ENCODE data around the gene KCNQ5. TPM values are rescaled to one million over a fixed set of nuclear protein-coding genes. Genes with fewer than 3 reads are reported as not detected.

The KCNQ5 gene
- total RNA-seq, 1 experiment from 2014 or later: not detected

- no peaks in the 10 kb centered on the region for H3K4me1 ChIP-seq (ENCODE audit: control insufficient read depth in 1 of 2, insufficient read depth in 2 of 2, low read length in 2 of 2)
- H3K4me3 ChIP-seq (replicated peaks in 1 of 2; ENCODE audit: low read depth in 1 of 2, low read length in 2 of 2): no peak overlapping the region
- ATAC-seq: no peak
- no peaks in the 10 kb centered on the region for H3K36me3 ChIP-seq (ENCODE audit: control insufficient read depth in 1 of 2, insufficient read depth in 2 of 2, low read length in 2 of 2)
- no peaks in the 10 kb centered on the region for H3K9me3 ChIP-seq (ENCODE audit: control insufficient read depth in 1 of 2, insufficient read depth in 1 of 2, low read depth in 1 of 2, low read length in 2 of 2)
- POLR2A ChIA-PET: no interaction called here
- CTCF ChIA-PET: no interaction called here
- H4K20me1 ChIP-seq (ENCODE audit: insufficient read depth): no peaks in the 10 kb centered on the region
- H3K4me2 ChIP-seq (ENCODE audit: low read length): no peak overlapping the region
- no peak overlapping the region for H2AFZ ChIP-seq (ENCODE audit: low read depth, low read length, poor library complexity, severe bottlenecking)
- no peaks in the 10 kb centered on the region for H3K79me2 ChIP-seq (ENCODE audit: insufficient read depth, low read length)
- no peak for DNase-seq (ENCODE audit: low read depth, low spot score)
- no peak overlapping the region for H3K9ac ChIP-seq (ENCODE audit: low read length)
- H3K27ac ChIP-seq (ENCODE audit: low read depth, low read length): no peak overlapping the region
- peaks cover 32% of the 10 kb centered on the region for H3K27me3 ChIP-seq (ENCODE audit: insufficient read depth, low read length)
- RAD21 ChIA-PET (ENCODE audit: low non-redundant PET in 1 of 2, low total read pairs in 2 of 2, uncharacterized antibody in 2 of 2, unreplicated experiment in 2 of 2): no interaction called here
- intact Hi-C loops (cut with micrococcal nuclease): loop anchor here (5.0 kb wide), 1 partner anchor 419 kb away; no protein-coding TSS in a partner anchor
- BruUV-seq (replicated peaks): no TSS peak
- no peak for TF ChIP-seq CTCF (IDR thresholded peaks at IDR 0.05 in 2 of 3, conservative IDR thresholded peaks at IDR 0.05 in 1 of 3; ENCODE audit: borderline replicate concordance in 1 of 3, insufficient read depth in 1 of 3, low read depth in 2 of 3, low read length in 2 of 3)
- TF ChIP-seq CEBPB (IDR thresholded peaks at IDR 0.05; ENCODE audit: low read depth): no peak
- no peak for TF ChIP-seq FOSL1 (IDR thresholded peaks at IDR 0.05; ENCODE audit: low read depth)
- TF ChIP-seq SRF (IDR thresholded peaks at IDR 0.05; ENCODE audit: low read depth): no peak
- TF ChIP-seq ZFX (IDR thresholded peaks at IDR 0.05): no peak
- TF ChIP-seq YY1 (IDR thresholded peaks at IDR 0.05; ENCODE audit: extremely low read depth, insufficient replicate concordance, low read depth, low read length): no peak
- no peak for TF ChIP-seq ATF3 (IDR thresholded peaks at IDR 0.05)
- no peak for TF ChIP-seq POLR2AphosphoS5 (IDR thresholded peaks at IDR 0.05; ENCODE audit: low read depth, low read length)
- TF ChIP-seq TCF7L2 (IDR thresholded peaks at IDR 0.05; ENCODE audit: borderline replicate concordance, extremely low read depth, insufficient read depth, insufficient read length): no peak
- no peak for TF ChIP-seq POLR2A (IDR thresholded peaks at IDR 0.05; ENCODE audit: borderline replicate concordance, extremely low read depth, insufficient read depth, insufficient read length)
- no peak for TF ChIP-seq EZH2 (IDR thresholded peaks at IDR 0.05)
- no peak for TF ChIP-seq RAD21 (IDR thresholded peaks at IDR 0.05; ENCODE audit: low read depth)
- no peak for TF ChIP-seq JUND (IDR thresholded peaks at IDR 0.05)
- TF ChIP-seq ZNF274 (IDR thresholded peaks at IDR 0.05; ENCODE audit: low read depth, low read length): no peak
- TF ChIP-seq REST (IDR thresholded peaks at IDR 0.05; ENCODE audit: low read depth): no peak
- no peak for TF ChIP-seq MAX (IDR thresholded peaks at IDR 0.05)
- no peak for TF ChIP-seq SIN3A (IDR thresholded peaks at IDR 0.05; ENCODE audit: low read depth)
- H3K9me2 ChIP-seq (ENCODE audit: insufficient read depth): no peaks in the 10 kb centered on the region
Measured at GRCh38 chr6:72712910-72713309, 91.0 kb downstream of the KCNQ5 start.

Measured in HCT116 (cell line).